Transverse colon (tissue), 4 donors: ENCODE data around the gene CISH.

Experiments
- CTCF ChIP-seq, 5 experiments: fragments of 200-600 bp in 3 of 5; fragments of 450-650 bp in 2 of 5; sonication (generic) in 3 of 5; IDR thresholded peaks; 1 replicate in 2 of 5; 2 replicates in 3 of 5; pipeline ENCODE4 v1.5.1; 2016 to 2017; ENCODE audit warnings: antibody characterized with exemption in 5 of 5, inconsistent platforms in 3 of 5, mild to moderate bottlenecking in 2 of 5, moderate library complexity in 1 of 5
- POLR2A ChIP-seq: fragments of 450-650 bp; IDR thresholded peaks from one replicate; pipeline ENCODE4 v1.6.1; 2016; ENCODE audit warnings: antibody characterized with exemption, mild to moderate bottlenecking, moderate library complexity
- POLR2AphosphoS5 ChIP-seq, 3 donors: sonication (generic); formaldehyde crosslinking; IDR thresholded peaks; one replicate each; pipeline ENCODE4 v1.6.1; 2016; ENCODE audit warnings: antibody characterized with exemption in 3 of 3

- TF ChIP-seq CTCF (IDR thresholded peaks at IDR 0.05) (no peak), POLR2AphosphoS5 (IDR thresholded peaks at IDR 0.05) (no peak), POLR2A (no peak)
Observed at GRCh38 chr3:50623840-50624474, 12.4 kb upstream of the CISH start.
